Activated CD4-positive, alpha-beta T cell treated with anti-CD3 and anti-CD28 coated beads, Interleukin-2, amount 10 ng/mL, durations not matched to agents 7 days and 5 days (primary cell): ENCODE measurements around the gene SHISA9. TPM values are rescaled to one million over a fixed set of nuclear protein-coding genes. Genes with fewer than 3 reads are reported as not detected.

Experiments used
- CTCF ChIA-PET: fragments of 350-600 bp; sonication (Branson Sonifier 250); formaldehyde crosslinking; loops from one replicate; lab custom pipeline; 2021; ENCODE audit warnings: antibody characterized with exemption; lab: Charles Lee
- POLR2A ChIA-PET: fragments of 350-600 bp; sonication (Branson Sonifier 250); formaldehyde crosslinking; loops from one replicate; lab custom pipeline; 2021; ENCODE audit warnings: antibody characterized with exemption; lab: Charles Lee
- DNase-seq: peaks from one replicate; pipeline ENCODE4 v3.0.0-alpha.2; 2020
- H3K27ac Mint-ChIP-seq: one replicate; pipeline ENCODE4 v1.8.0; 2021; ENCODE audit warnings: mild to moderate bottlenecking, moderate library complexity, mixed read lengths
- H3K27me3 Mint-ChIP-seq: one replicate; pipeline ENCODE4 v1.8.0; 2021; ENCODE audit warnings: mixed read lengths
- H3K36me3 Mint-ChIP-seq: one replicate; pipeline ENCODE4 v1.8.0; 2021; ENCODE audit warnings: low read depth, mixed read lengths
- H3K4me1 Mint-ChIP-seq: one replicate; pipeline ENCODE4 v1.8.0; 2021; ENCODE audit warnings: mixed read lengths
- H3K4me3 Mint-ChIP-seq: one replicate; pipeline ENCODE4 v1.8.0; 2021; ENCODE audit warnings: mild to moderate bottlenecking, moderate library complexity, mixed read lengths
- H3K9me3 Mint-ChIP-seq: one replicate; pipeline ENCODE4 v1.8.0; 2021; ENCODE audit warnings: mixed read lengths
- total RNA-seq, 2 experiments: library from RNA; stranded (reverse); gene quantifications; one replicate each; pipeline ENCODE4 v1.2.3, GENCODE V29; 2021

SHISA9 gene
- total RNA-seq, 2 experiments from 2014 or later = 0.04 TPM; not detected in 1

- no peaks in the 10 kb centered on the region for H3K4me1 Mint-ChIP-seq
These were observed 368.6 kb downstream of the SHISA9 start for GRCh38 chr16:13269905-13270528.

GRCh38 chr16:13270602-13271001 is 369.2 kb downstream of the SHISA9 start:
- no peak overlapping the region for H3K4me3 Mint-ChIP-seq
- CTCF ChIA-PET = interaction anchor here (1.0 kb wide), 1 partner anchor 14 kb away, joined by 3 read pairs; no protein-coding TSS in a partner anchor
- H3K4me1 Mint-ChIP-seq = no peaks in the 10 kb centered on the region
- no peaks in the 10 kb centered on the region for H3K36me3 Mint-ChIP-seq
- DNase-seq = no peak
- POLR2A ChIA-PET = no interaction called here
- no peaks in the 10 kb centered on the region for H3K27me3 Mint-ChIP-seq
- no peaks in the 10 kb centered on the region for H3K9me3 Mint-ChIP-seq
- H3K27ac Mint-ChIP-seq = no peak overlapping the region

More at GRCh38 chr16:13269905-13270528, 368.6 kb downstream of the SHISA9 start:
- POLR2A ChIA-PET = no interaction called here
- no peaks in the 10 kb centered on the region for H3K36me3 Mint-ChIP-seq
- no peak overlapping the region for H3K4me3 Mint-ChIP-seq
- CTCF ChIA-PET = interaction anchor here (1.0 kb wide), 1 partner anchor 14 kb away, joined by 3 read pairs; no protein-coding TSS in a partner anchor
- H3K27me3 Mint-ChIP-seq = no peaks in the 10 kb centered on the region
- H3K27ac Mint-ChIP-seq = no peak overlapping the region
- no peaks in the 10 kb centered on the region for H3K9me3 Mint-ChIP-seq
- no peak for DNase-seq

- Mint-ChIP-seq H3K9me3 (no peaks in the 10 kb centered on the region), H3K27me3 (no peaks in the 10 kb centered on the region), H3K4me3 (no peak overlapping the region), H3K27ac (no peak overlapping the region), H3K4me1 (no peaks in the 10 kb centered on the region), H3K36me3 (no peaks in the 10 kb centered on the region)
- POLR2A ChIA-PET = no interaction called here
- CTCF ChIA-PET = no interaction called here
- DNase-seq = no peak
These were observed 388.1 kb downstream of the SHISA9 start for GRCh38 chr16:13289515-13289914.

Other genes starting within 250 kb of the SHISA9 start
- gene CPPED1, start 97.7 kb upstream of the SHISA9 start, total RNA-seq = 10 to 100 TPM; 15.7 to 17.1 TPM